K562 (cell line): ENCODE data around the gene TRPC4AP. TPM values are rescaled to one million over a fixed set of nuclear protein-coding genes. Genes with fewer than 3 reads are reported as not detected.

Experiments used
- ATF7 ChIP-seq: fragments of 450-650 bp; IDR thresholded peaks from 2 replicates; pipeline ENCODE4 v1.7.1; 2014; ENCODE audit warnings: mild to moderate bottlenecking, moderate library complexity
- CCAR2 ChIP-seq: fragments of 200-400 bp; formaldehyde crosslinking; IDR thresholded peaks from 2 replicates; pipeline ENCODE4 v1.6.1; 2017; ENCODE audit warnings: mild to moderate bottlenecking, low read depth, low read length
- HCFC1 ChIP-seq: IDR thresholded peaks from 2 replicates; pipeline ENCODE4 v1.6.1; 2012; ENCODE audit warnings: low read depth, low read length, improper control_type of control experiment
- NFATC3 ChIP-seq: fragments of 450-650 bp; IDR thresholded peaks from 2 replicates; pipeline ENCODE4 v1.6.1; 2017; ENCODE audit warnings: mild to moderate bottlenecking
- NONO ChIP-seq, 2 experiments: fragments of 200-400 bp in 1 of 2; fragments of 450-650 bp in 1 of 2; formaldehyde crosslinking in 1 of 2; IDR thresholded peaks; 2 replicates each; pipeline ENCODE4 v1.6.1; 2017; ENCODE audit warnings: low read depth in 2 of 2, mild to moderate bottlenecking in 2 of 2, moderate library complexity in 2 of 2, low read length in 1 of 2
- PHF20 ChIP-seq: fragments of 450-650 bp; IDR thresholded peaks from 2 replicates; pipeline ENCODE4 v1.6.1; 2018; ENCODE audit not compliant: partially characterized antibody
- PHF8 ChIP-seq: fragments of 200-600 bp; sonication (generic); IDR thresholded peaks from 2 replicates; pipeline ENCODE4 v1.6.1; 2012; ENCODE audit warnings: mixed run types, mild to moderate bottlenecking, inconsistent platforms, low read length, moderate library complexity, borderline replicate concordance
- POLR2B ChIP-seq: fragments of 450-650 bp; IDR thresholded peaks from 2 replicates; pipeline ENCODE4 v1.6.1; 2018; ENCODE audit warnings: low read depth; ENCODE audit not compliant: partially characterized antibody
- POLR2H ChIP-seq: IDR thresholded peaks from 2 replicates; pipeline ENCODE4 v1.6.1; 2016; ENCODE audit warnings: missing genetic modification characterization, low read depth, mild to moderate bottlenecking, control low read depth, missing compliant biosample characterization, moderate library complexity
- RAD51 ChIP-seq: fragments of 450-650 bp; IDR thresholded peaks from 2 replicates; pipeline ENCODE4 v1.7.1; 2016; ENCODE audit warnings: low read depth, mild to moderate bottlenecking, borderline replicate concordance
- RFX7 ChIP-seq: fragments of 250-450 bp; sonication (Bioruptor Pico); IDR thresholded peaks from 2 replicates; pipeline ENCODE4 v1.5.1; 2021; ENCODE audit warnings: mild to moderate bottlenecking
- RNF2 ChIP-seq: sonication (generic); IDR thresholded peaks from 2 replicates; pipeline ENCODE4 v1.6.1; 2016
- SREBF2 ChIP-seq: sonication (generic); formaldehyde crosslinking; IDR thresholded peaks from 2 replicates; pipeline ENCODE4 v1.4.0; 2020; ENCODE audit warnings: mild to moderate bottlenecking, missing genetic modification reagents
- TFAM ChIP-seq: fragments of 250-450 bp; sonication (Bioruptor Pico); conservative IDR thresholded peaks from 2 replicates; pipeline ENCODE4 v1.5.0; 2021; ENCODE audit warnings: mild to moderate bottlenecking, moderate library complexity
- ZC3H11A ChIP-seq: IDR thresholded peaks from 2 replicates; pipeline ENCODE4 v1.6.1; 2012; ENCODE audit warnings: low read depth, low read length, improper control_type of control experiment
- ZKSCAN3 ChIP-seq: fragments of 250-450 bp; sonication (Bioruptor Pico); IDR thresholded peaks from 2 replicates; pipeline ENCODE4 v1.4.0; 2020
- ZNF41 ChIP-seq: fragments of 250-450 bp; sonication (Bioruptor Pico); conservative IDR thresholded peaks from 2 replicates; pipeline ENCODE4 v1.4.0; 2020; ENCODE audit warnings: mild to moderate bottlenecking
- ZNF584 ChIP-seq: fragments of 200-800 bp; sonication (Bioruptor generic); IDR thresholded peaks from 2 replicates; pipeline ENCODE4 v1.6.1; 2016; ENCODE audit warnings: low read depth, mild to moderate bottlenecking, missing genetic modification characterization, missing compliant biosample characterization
- polyA plus RNA-seq, 8 experiments: library from polyadenylated mRNA; depleted of rRNA in 4 of 8; stranded (reverse) in 5 of 8; unstranded in 3 of 8; fragments of >200 nt; fragmentation: Nextera tagmentation in 2 of 8; fragmentation: Illumina TruSeq in 1 of 8; extraction: Ambion mirVana in 2 of 8; extraction: Trizol in 1 of 8; gene quantifications; 2 replicates each; pipeline versions ENCODE4 v1.2.1 to v1.2.3, GENCODE V29; 2011 to 2014; ENCODE audit warnings: inconsistent platforms in 1 of 8, missing spikeins in 1 of 8
- total RNA-seq, 7 experiments: library from RNA; depleted of rRNA in 6 of 7; stranded (reverse); fragments of >200 nt in 6 of 7; fragmentation: Illumina TruSeq in 2 of 7; extraction: Trizol in 2 of 7; gene quantifications; 2 replicates each; pipeline versions ENCODE4 v1.2.1 to v1.2.3, GENCODE V29; 2011 to 2021; ENCODE audit warnings: low replicate concordance in 1 of 7
- TF ChIP-seq, protein P1 (sequence below): sonication (generic); formaldehyde crosslinking; IDR thresholded peaks from 2 replicates; pipeline ENCODE4 v1.8.1; 2023; ENCODE audit warnings: mild to moderate bottlenecking, missing genetic modification reagents
- TF ChIP-seq, protein P2 (sequence below): sonication (generic); formaldehyde crosslinking; IDR thresholded peaks from 2 replicates; pipeline ENCODE4 v1.8.0; 2022; ENCODE audit warnings: missing genetic modification reagents, mild to moderate bottlenecking, moderate library complexity, borderline replicate concordance

Gene TRPC4AP
- total and polyA plus RNA-seq, 9 of the 15 experiments (the other 6 are each of a cell fraction or from before 2014, with no cell fraction given) = 2.3 to 70.3 (median 33.3) TPM

- TF ChIP-seq, protein P1, sequence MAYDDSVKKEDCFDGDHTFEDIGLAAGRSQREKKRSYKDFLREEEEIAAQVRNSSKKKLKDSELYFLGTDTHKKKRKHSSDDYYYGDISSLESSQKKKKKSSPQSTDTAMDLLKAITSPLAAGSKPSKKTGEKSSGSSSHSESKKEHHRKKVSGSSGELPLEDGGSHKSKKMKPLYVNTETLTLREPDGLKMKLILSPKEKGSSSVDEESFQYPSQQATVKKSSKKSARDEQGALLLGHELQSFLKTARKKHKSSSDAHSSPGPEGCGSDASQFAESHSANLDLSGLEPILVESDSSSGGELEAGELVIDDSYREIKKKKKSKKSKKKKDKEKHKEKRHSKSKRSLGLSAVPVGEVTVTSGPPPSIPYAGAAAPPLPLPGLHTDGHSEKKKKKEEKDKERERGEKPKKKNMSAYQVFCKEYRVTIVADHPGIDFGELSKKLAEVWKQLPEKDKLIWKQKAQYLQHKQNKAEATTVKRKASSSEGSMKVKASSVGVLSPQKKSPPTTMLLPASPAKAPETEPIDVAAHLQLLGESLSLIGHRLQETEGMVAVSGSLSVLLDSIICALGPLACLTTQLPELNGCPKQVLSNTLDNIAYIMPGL (CRISPR knock-in tag) = no peak; the same call in 1 of the 2 replicates
- TF ChIP-seq ZC3H11A = peak; percentile 61; the same call in 1 of the 2 replicates
- TF ChIP-seq PHF8 = peak; percentile 86; the same call in 1 of the 2 replicates
- TF ChIP-seq PHF20 = peak; percentile 58
- TF ChIP-seq TFAM (CRISPR knock-in tag) = no peak
- TF ChIP-seq SREBF2 (CRISPR knock-in tag) = no peak
- peak; percentile 78 for TF ChIP-seq RNF2
- TF ChIP-seq ZKSCAN3 (CRISPR knock-in tag) = peak; percentile 86
- TF ChIP-seq HCFC1 = peak; percentile 96
- TF ChIP-seq ATF7 = peak; percentile 71
- TF ChIP-seq ZNF584 (CRISPR knock-in tag) = peak; percentile 95; the same call in 1 of the 2 replicates
- no peak; the same call in 1 of the 2 replicates for TF ChIP-seq ZNF41
- peak; percentile 72 to 94; a peak in 3 of 4 replicates for TF ChIP-seq NONO (IDR thresholded peaks at IDR 0.05; ENCODE audit: low read depth in 2 of 2, low read length in 1 of 2)
- TF ChIP-seq, protein P2, sequence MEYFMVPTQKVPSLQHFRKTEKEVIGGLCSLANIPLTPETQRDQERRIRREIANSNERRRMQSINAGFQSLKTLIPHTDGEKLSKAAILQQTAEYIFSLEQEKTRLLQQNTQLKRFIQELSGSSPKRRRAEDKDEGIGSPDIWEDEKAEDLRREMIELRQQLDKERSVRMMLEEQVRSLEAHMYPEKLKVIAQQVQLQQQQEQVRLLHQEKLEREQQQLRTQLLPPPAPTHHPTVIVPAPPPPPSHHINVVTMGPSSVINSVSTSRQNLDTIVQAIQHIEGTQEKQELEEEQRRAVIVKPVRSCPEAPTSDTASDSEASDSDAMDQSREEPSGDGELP (CRISPR knock-in tag) = peak; percentile 90
- no peak for TF ChIP-seq NFATC3
- TF ChIP-seq RFX7 (CRISPR knock-in tag) = no peak
- no peak for TF ChIP-seq CCAR2
- TF ChIP-seq POLR2B = peak; percentile 80
- TF ChIP-seq POLR2H (tag) = peak; percentile 87
- peak; percentile 91 for TF ChIP-seq RAD51
These were observed at the start of gene TRPC4AP (continued) for GRCh38 chr20:35092524-35093266.
